ENCODE data around the gene UBE4A.

The UBE4A gene, protein sequence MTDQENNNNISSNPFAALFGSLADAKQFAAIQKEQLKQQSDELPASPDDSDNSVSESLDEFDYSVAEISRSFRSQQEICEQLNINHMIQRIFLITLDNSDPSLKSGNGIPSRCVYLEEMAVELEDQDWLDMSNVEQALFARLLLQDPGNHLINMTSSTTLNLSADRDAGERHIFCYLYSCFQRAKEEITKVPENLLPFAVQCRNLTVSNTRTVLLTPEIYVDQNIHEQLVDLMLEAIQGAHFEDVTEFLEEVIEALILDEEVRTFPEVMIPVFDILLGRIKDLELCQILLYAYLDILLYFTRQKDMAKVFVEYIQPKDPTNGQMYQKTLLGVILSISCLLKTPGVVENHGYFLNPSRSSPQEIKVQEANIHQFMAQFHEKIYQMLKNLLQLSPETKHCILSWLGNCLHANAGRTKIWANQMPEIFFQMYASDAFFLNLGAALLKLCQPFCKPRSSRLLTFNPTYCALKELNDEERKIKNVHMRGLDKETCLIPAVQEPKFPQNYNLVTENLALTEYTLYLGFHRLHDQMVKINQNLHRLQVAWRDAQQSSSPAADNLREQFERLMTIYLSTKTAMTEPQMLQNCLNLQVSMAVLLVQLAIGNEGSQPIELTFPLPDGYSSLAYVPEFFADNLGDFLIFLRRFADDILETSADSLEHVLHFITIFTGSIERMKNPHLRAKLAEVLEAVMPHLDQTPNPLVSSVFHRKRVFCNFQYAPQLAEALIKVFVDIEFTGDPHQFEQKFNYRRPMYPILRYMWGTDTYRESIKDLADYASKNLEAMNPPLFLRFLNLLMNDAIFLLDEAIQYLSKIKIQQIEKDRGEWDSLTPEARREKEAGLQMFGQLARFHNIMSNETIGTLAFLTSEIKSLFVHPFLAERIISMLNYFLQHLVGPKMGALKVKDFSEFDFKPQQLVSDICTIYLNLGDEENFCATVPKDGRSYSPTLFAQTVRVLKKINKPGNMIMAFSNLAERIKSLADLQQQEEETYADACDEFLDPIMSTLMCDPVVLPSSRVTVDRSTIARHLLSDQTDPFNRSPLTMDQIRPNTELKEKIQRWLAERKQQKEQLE

DNA sequence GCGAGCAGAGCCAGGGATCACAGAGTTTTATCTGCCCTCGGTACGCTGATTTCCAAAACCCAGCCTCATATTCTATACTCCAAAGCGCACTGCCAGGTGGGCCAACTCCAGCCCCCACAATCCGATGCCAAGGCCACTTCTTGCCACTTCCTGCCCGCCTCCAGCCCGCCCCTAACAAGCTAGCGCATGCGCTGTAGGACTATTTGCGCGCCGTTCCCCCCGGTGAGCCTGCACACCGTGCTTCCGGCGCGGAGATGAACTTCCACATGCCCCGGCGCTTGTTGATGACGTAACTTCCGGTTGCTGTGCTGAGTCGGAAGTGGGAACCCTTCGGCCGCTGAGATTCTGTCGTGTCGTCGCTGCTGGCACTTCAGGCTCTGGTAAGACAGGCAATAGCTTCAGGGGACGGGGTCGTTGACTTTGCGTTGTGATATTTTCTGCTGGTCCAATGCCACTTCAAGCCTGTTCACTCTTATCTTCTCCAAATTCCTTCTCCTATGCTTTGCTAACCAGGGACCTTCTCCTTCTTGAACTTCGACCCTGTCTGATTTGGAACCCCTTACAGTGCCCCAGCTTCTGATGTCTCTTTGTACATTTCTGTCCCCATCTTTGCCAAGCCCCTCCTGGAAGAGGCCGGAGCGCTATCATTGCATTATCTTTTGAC, at the start of gene UBE4A:
Gene UBE4A (plus strand): TSS at position 306 of the 664 bp plus-strand sequence. CDS start 5,481 bp downstream, outside the sequence.
- Mint-ChIP-seq H3K4me1 (peaks cover 46% of the 10 kb centered on the region), H3K27me3 (peaks cover 7% of the 10 kb centered on the region), H3K27ac (peak within 1 kb of the TSS; percentile 93), H3K9me3 (no peaks in the 10 kb centered on the region), H3K4me3 (peak within 1 kb of the TSS; percentile 98), H3K36me3 (peaks cover 23% of the 10 kb centered on the region)
- CTCF ChIA-PET = interaction anchor here (1.1 to 6.9 kb wide), 3 partner anchors 9 to 129 kb away, joined by 3 to 36 read pairs (median 6); no protein-coding TSS in a partner anchor
- peak; percentile 99 for DNase-seq

- CTCF ChIA-PET = no interaction called here
- Mint-ChIP-seq H3K9me3 (peaks cover 2% of the 10 kb centered on the region), H3K4me1 (peaks cover 88% of the 10 kb centered on the region), H3K27me3 (no peaks in the 10 kb centered on the region), H3K36me3 (peaks cover 84% of the 10 kb centered on the region), H3K27ac (peak overlapping the region; percentile 62), H3K4me3 (no peak overlapping the region)
- no peak for DNase-seq
Observed at GRCh38 chr11:118310271-118310670, 49.1 kb upstream of the UBE4A start.

- DNase-seq = no peak
- CTCF ChIA-PET = interaction anchor here (0.5 to 1.3 kb wide), 3 partner anchors 34 to 97 kb away, joined by 3 to 4 read pairs (median 3); no protein-coding TSS in a partner anchor
- Mint-ChIP-seq H3K27me3 (no peaks in the 10 kb centered on the region), H3K36me3 (peaks cover 85% of the 10 kb centered on the region), H3K4me3 (no peak overlapping the region), H3K27ac (peak overlapping the region; percentile 60), H3K4me1 (peaks cover 91% of the 10 kb centered on the region), H3K9me3 (peaks cover 2% of the 10 kb centered on the region)
Observed at GRCh38 chr11:118310781-118311485, 48.5 kb upstream of the UBE4A start.

GRCh38 chr11:118311518-118311917, 47.9 kb upstream of the UBE4A start:
- no peak for DNase-seq
- no peak overlapping the region for H3K4me3 Mint-ChIP-seq
- H3K27me3 Mint-ChIP-seq = no peaks in the 10 kb centered on the region
- peaks cover 83% of the 10 kb centered on the region for H3K36me3 Mint-ChIP-seq
- peaks cover 2% of the 10 kb centered on the region for H3K9me3 Mint-ChIP-seq
- CTCF ChIA-PET = interaction anchor here (0.5 to 1.3 kb wide), 5 partner anchors 27 to 97 kb away, joined by 3 to 4 read pairs (median 3); no protein-coding TSS in a partner anchor
- H3K27ac Mint-ChIP-seq = peak overlapping the region; percentile 60
- peaks cover 93% of the 10 kb centered on the region for H3K4me1 Mint-ChIP-seq

DNA sequence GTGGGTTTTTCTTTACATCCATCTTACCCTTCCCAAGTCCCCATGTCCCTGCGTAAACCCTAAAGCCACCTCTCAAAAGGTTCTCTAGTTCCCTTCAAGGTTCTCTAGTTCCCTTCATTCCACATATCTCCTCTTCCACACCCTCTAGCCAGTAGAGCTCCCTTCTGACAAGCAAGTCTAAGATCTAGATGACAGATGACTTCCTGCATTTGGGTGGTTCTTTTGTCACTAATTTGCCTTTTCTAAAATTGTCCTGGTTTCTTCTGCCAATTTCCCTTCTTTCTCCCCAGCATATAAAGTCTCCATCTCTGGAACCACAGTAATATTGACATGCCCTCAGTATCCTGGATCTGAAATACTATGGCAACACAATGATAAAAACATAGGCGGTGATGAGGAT, 47.1 kb upstream of the UBE4A start:
- Mint-ChIP-seq H3K9me3 (peaks cover 2% of the 10 kb centered on the region), H3K36me3 (peaks cover 79% of the 10 kb centered on the region), H3K4me3 (no peak overlapping the region), H3K27ac (peak overlapping the region; percentile 60), H3K27me3 (no peaks in the 10 kb centered on the region), H3K4me1 (peaks cover 92% of the 10 kb centered on the region)
- no peak for DNase-seq
- CTCF ChIA-PET = interaction anchor here (0.7 to 1.1 kb wide), 3 partner anchors 26 to 33 kb away, joined by 3 read pairs; no protein-coding TSS in a partner anchor

DNA sequence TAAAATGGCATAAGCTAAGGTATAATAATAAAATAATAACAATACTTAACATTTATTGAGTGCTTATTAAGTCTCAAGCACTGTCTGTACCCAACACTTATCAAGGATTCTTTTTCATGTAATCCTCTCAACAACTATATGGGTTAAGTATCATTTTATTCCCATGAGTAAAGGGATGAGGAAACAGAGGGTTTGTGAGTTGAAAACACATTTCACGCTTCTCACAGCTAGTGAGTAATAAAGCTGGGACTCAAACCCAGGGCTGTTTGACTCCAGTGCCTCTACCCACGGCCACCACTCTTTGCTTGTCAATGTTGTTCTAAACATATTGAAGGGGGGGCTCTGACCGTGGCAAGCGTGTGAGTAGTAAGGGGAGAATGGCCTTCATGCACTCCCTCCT, 46.2 kb upstream of the UBE4A start:
- Mint-ChIP-seq H3K27ac (no peak overlapping the region), H3K27me3 (no peaks in the 10 kb centered on the region), H3K9me3 (peaks cover 2% of the 10 kb centered on the region), H3K4me3 (no peak overlapping the region), H3K4me1 (peaks cover 89% of the 10 kb centered on the region), H3K36me3 (peaks cover 74% of the 10 kb centered on the region)
- CTCF ChIA-PET = interaction anchor here (1.4 kb wide), 1 partner anchor 38 kb away, joined by 4 read pairs; no protein-coding TSS in a partner anchor
- DNase-seq = no peak

DNA sequence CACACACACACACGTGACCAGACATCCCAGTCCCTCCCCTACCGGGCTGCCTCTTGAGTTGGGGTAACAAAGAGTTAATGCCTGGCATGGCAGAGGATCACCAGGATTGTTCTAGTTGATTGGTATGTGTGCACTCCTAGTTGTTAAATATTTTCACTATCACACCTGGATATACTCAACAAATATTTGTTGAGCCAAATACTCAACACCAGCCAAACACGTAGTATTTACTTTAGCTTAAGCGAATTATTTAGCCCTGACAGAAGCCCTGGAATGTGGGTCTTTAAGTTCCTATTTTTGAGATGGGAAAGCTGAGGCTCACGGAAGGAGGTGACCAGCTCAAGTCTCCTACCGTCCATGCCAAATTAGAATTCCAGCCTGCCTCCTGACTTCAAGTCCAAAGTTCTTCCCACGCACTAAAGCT, 44.4 kb upstream of the UBE4A start:
- Mint-ChIP-seq H3K27me3 (no peaks in the 10 kb centered on the region), H3K4me3 (peak overlapping the region; percentile 22), H3K36me3 (peaks cover 67% of the 10 kb centered on the region), H3K4me1 (peaks cover 90% of the 10 kb centered on the region), H3K9me3 (peaks cover 2% of the 10 kb centered on the region), H3K27ac (peak overlapping the region; percentile 97)
- DNase-seq = no peak
- CTCF ChIA-PET = interaction anchor here (1.4 kb wide), 1 partner anchor 48 kb away, joined by 3 read pairs; no protein-coding TSS in a partner anchor

GRCh38 chr11:118318124-118318523, 41.3 kb upstream of the UBE4A start:
- peaks cover 55% of the 10 kb centered on the region for H3K36me3 Mint-ChIP-seq
- peaks cover 82% of the 10 kb centered on the region for H3K4me1 Mint-ChIP-seq
- H3K27ac Mint-ChIP-seq = peak overlapping the region; percentile 97
- no peak for DNase-seq
- H3K4me3 Mint-ChIP-seq = no peak overlapping the region
- no peaks in the 10 kb centered on the region for H3K9me3 Mint-ChIP-seq
- CTCF ChIA-PET = no interaction called here
- no peaks in the 10 kb centered on the region for H3K27me3 Mint-ChIP-seq

- Mint-ChIP-seq H3K27me3 (no peaks in the 10 kb centered on the region), H3K9me3 (no peaks in the 10 kb centered on the region), H3K27ac (peak overlapping the region; percentile 30), H3K4me3 (no peak overlapping the region), H3K4me1 (peaks cover 77% of the 10 kb centered on the region), H3K36me3 (peaks cover 51% of the 10 kb centered on the region)
- CTCF ChIA-PET = no interaction called here
- peak; percentile 39 for DNase-seq
Observed at GRCh38 chr11:118318581-118319336, 40.6 kb upstream of the UBE4A start.

DNA sequence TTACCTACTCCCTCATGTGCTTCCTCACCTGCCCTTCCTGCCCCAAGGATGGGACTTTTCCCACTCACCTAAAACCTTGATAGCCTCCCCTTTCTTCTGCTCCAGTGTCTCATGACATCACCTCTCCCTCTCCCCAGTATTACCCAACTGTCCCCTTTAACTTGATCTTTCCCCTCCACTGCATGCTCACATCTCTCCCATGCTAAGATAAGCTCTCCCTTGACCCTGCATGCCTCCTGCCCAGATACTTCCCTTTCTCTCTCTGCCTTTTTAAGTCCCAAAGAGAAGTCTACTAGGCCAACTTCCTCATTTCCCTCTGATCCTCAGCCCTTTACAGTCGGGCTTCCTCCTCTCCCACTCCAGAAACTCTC, 40.1 kb upstream of the UBE4A start:
- Mint-ChIP-seq H3K36me3 (peaks cover 45% of the 10 kb centered on the region), H3K9me3 (no peaks in the 10 kb centered on the region), H3K27ac (peak overlapping the region; percentile 30), H3K4me1 (peaks cover 72% of the 10 kb centered on the region), H3K27me3 (no peaks in the 10 kb centered on the region), H3K4me3 (no peak overlapping the region)
- CTCF ChIA-PET = no interaction called here
- no peak for DNase-seq

DNA sequence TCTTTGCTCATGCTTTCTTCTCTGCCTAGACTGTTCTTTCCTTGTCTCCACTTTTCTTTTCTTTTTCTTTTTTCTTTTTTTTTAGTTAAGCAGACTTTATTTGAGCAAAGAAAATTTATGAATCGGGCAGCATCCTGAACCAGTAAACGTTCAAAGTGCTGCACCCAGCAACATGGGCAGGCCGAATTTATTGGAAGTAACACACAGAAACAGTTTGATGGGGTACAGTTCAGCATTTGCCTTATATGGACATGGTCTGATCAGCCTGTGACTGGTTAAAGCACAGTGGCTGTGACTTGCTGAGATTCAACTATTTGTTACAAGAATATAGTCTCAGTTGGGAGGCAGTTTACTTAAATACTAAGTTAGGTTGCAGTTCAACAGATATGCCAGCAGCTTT, 38.9 kb upstream of the UBE4A start:
- peaks cover 39% of the 10 kb centered on the region for H3K36me3 Mint-ChIP-seq
- H3K4me3 Mint-ChIP-seq = no peak overlapping the region
- DNase-seq = no peak
- CTCF ChIA-PET = no interaction called here
- H3K9me3 Mint-ChIP-seq = no peaks in the 10 kb centered on the region
- H3K27me3 Mint-ChIP-seq = no peaks in the 10 kb centered on the region
- H3K27ac Mint-ChIP-seq = no peak overlapping the region
- H3K4me1 Mint-ChIP-seq = peaks cover 61% of the 10 kb centered on the region

- no peak overlapping the region for H3K4me3 Mint-ChIP-seq
- peak overlapping the region; percentile 35 for H3K27ac Mint-ChIP-seq
- peaks cover 51% of the 10 kb centered on the region for H3K4me1 Mint-ChIP-seq
- CTCF ChIA-PET = no interaction called here
- peaks cover 34% of the 10 kb centered on the region for H3K36me3 Mint-ChIP-seq
- H3K9me3 Mint-ChIP-seq = no peaks in the 10 kb centered on the region
- H3K27me3 Mint-ChIP-seq = no peaks in the 10 kb centered on the region
- DNase-seq = no peak
Observed at GRCh38 chr11:118321386-118322082, 37.9 kb upstream of the UBE4A start.

Measured in activated naive CD4-positive, alpha-beta T cell treated with anti-CD3 and anti-CD28 coated beads, Interleukin-2, amount 10 ng/mL, durations not matched to agents 7 days and 5 days (primary cell).